SK-N-SH (cell line): Measurements from ENCODE around the gene KCNN3. TPM values are rescaled to one million over a fixed set of nuclear protein-coding genes. Genes with fewer than 3 reads are reported as not detected.

Experiments
- CTCF ChIA-PET: fragments of 300-600, 350-600 bp; formaldehyde crosslinking; extraction: SDS; loops from one replicate; lab custom pipeline; 2021; lab: Yijun Ruan, JAX
- POLR2A ChIA-PET: fragments of 350-600 bp; sonication (Branson Sonifier 250); formaldehyde crosslinking; extraction: SDS; loops from one replicate; lab custom pipeline; 2020; ENCODE audit warnings: antibody characterized with exemption, inconsistent platforms; lab: Yijun Ruan, JAX
- DNase-seq: peaks from one replicate; pipeline ENCODE4 v3.0.0; 2012
- H2AFZ ChIP-seq: fragments of 200-600 bp; sonication (generic); 2 replicates; pipeline ENCODE4 v1.8.1; 2016; ENCODE audit warnings: antibody characterized with exemption, mild to moderate bottlenecking, low read depth
- H3F3A ChIP-seq: fragments of 200-600 bp; sonication (generic); replicated peaks from 2 replicates; pipeline ENCODE3; 2016; ENCODE audit warnings: antibody characterized with exemption, mild to moderate bottlenecking; ENCODE audit not compliant: insufficient read depth
- H3K27ac ChIP-seq, 2 experiments: fragments of 200-500 bp in 1 of 2; fragments of 200-600 bp in 1 of 2; sonication (Bioruptor generic) in 1 of 2; sonication (generic), shearing (Covaris generic) in 1 of 2; 2 replicates each; pipeline versions ENCODE4 v1.5.1 to v1.6.1; 2014 to 2016; ENCODE audit warnings: low read depth in 2 of 2, inconsistent platforms in 1 of 2, low read length in 1 of 2, mild to moderate bottlenecking in 1 of 2, mixed read lengths in 1 of 2
- H3K27me3 ChIP-seq: fragments of 200-600 bp; sonication (generic), shearing (Covaris generic); 2 replicates; pipeline ENCODE4 v1.6.1; 2016; ENCODE audit warnings: mixed run types; ENCODE audit not compliant: insufficient read depth
- H3K36me3 ChIP-seq, 2 experiments: fragments of 200-500 bp in 1 of 2; fragments of 200-600 bp in 1 of 2; sonication (Bioruptor generic) in 1 of 2; sonication (generic) in 1 of 2; replicated peaks in 1 of 2; 2 replicates each; pipeline versions ENCODE3 to v1.5.1; 2014 to 2016; ENCODE audit warnings: low read length in 1 of 2, mild to moderate bottlenecking in 1 of 2; ENCODE audit not compliant: insufficient read depth in 2 of 2, control insufficient read depth in 1 of 2
- H3K4me1 ChIP-seq, 2 experiments: fragments of 200-500 bp in 1 of 2; fragments of 200-600 bp in 1 of 2; sonication (Bioruptor generic) in 1 of 2; sonication (generic), shearing (Covaris generic) in 1 of 2; 2 replicates each; pipeline versions ENCODE4 v1.5.1 to v1.6.1; 2014 to 2016; ENCODE audit warnings: low read depth in 1 of 2, low read length in 1 of 2, mixed run types in 1 of 2; ENCODE audit not compliant: insufficient read depth in 2 of 2, control insufficient read depth in 1 of 2
- H3K4me2 ChIP-seq: fragments of 200-600 bp; sonication (generic), shearing (Covaris generic); 2 replicates; pipeline ENCODE4 v1.6.1; 2017; ENCODE audit warnings: mixed run types
- H3K4me3 ChIP-seq, 2 experiments: fragments of 200-500 bp in 1 of 2; fragments of 200-600 bp in 1 of 2; sonication (Bioruptor generic) in 1 of 2; sonication (generic), shearing (Covaris generic) in 1 of 2; 2 replicates each; pipeline versions ENCODE4 v1.5.1 to v1.8.1; 2014 to 2016; ENCODE audit warnings: low read depth in 2 of 2, inconsistent platforms in 1 of 2, low read length in 1 of 2, mild to moderate bottlenecking in 1 of 2, mixed read lengths in 1 of 2, moderate library complexity in 1 of 2
- H3K79me2 ChIP-seq: fragments of 200-600 bp; sonication (generic); 2 replicates; pipeline ENCODE4 v1.8.1; 2017; ENCODE audit warnings: mild to moderate bottlenecking; ENCODE audit not compliant: insufficient read depth
- H3K9ac ChIP-seq: fragments of 200-600 bp; sonication (generic); 2 replicates; pipeline ENCODE4 v1.6.1; 2017; ENCODE audit warnings: mixed run types
- H3K9me2 ChIP-seq: fragments of 200-600 bp; sonication (generic); 2 replicates; pipeline ENCODE4 v1.6.1; 2017; ENCODE audit warnings: mixed run types
- H3K9me3 ChIP-seq: fragments of 200-600 bp; sonication (generic); 2 replicates; pipeline ENCODE4 v1.6.1; 2017; ENCODE audit warnings: mixed run types, mild to moderate bottlenecking, moderate library complexity
- H4K20me1 ChIP-seq: fragments of 200-600 bp; sonication (generic); 2 replicates; pipeline ENCODE4 v1.6.1; 2017; ENCODE audit warnings: mild to moderate bottlenecking, mixed run types; ENCODE audit not compliant: insufficient read depth
- EP300 ChIP-seq, 2 experiments: IDR thresholded peaks; 2 replicates each; pipeline versions ENCODE4 v1.4.0 to v1.6.1; 2012; ENCODE audit warnings: borderline replicate concordance in 1 of 2, low read depth in 1 of 2, low read length in 1 of 2
- EZH2phosphoT487 ChIP-seq: fragments of 200-600 bp; sonication (generic); IDR thresholded peaks from 2 replicates; pipeline ENCODE4 v1.6.1; 2017; ENCODE audit warnings: low read depth, mixed run types, mild to moderate bottlenecking, antibody characterized with exemption, moderate library complexity, borderline replicate concordance
- FOXJ3 ChIP-seq: sonication (generic); formaldehyde crosslinking; IDR thresholded peaks from 2 replicates; pipeline ENCODE4 v1.5.1; 2020; ENCODE audit warnings: mild to moderate bottlenecking, missing genetic modification reagents
- FOXM1 ChIP-seq: IDR thresholded peaks from 2 replicates; pipeline ENCODE4 v1.4.0; 2012; ENCODE audit warnings: low read depth, mild to moderate bottlenecking
- GABPA ChIP-seq: IDR thresholded peaks from 2 replicates; pipeline ENCODE4 v1.4.0; 2012; ENCODE audit warnings: low read depth, mild to moderate bottlenecking
- MEF2A ChIP-seq: IDR thresholded peaks from 2 replicates; pipeline ENCODE4 v1.4.0; 2012; ENCODE audit warnings: low read depth, borderline replicate concordance
- MXI1 ChIP-seq: IDR thresholded peaks from 2 replicates; pipeline ENCODE4 v1.6.1; 2012; ENCODE audit warnings: mild to moderate bottlenecking, low read depth, low read length, improper control_type of control experiment
- NRF1 ChIP-seq: IDR thresholded peaks from 2 replicates; pipeline ENCODE4 v1.6.1; 2012; ENCODE audit warnings: low read depth, mild to moderate bottlenecking, low read length
- RCOR1 ChIP-seq: fragments of 150-350 bp; IDR thresholded peaks from 2 replicates; pipeline ENCODE4 v1.6.1; 2017; ENCODE audit warnings: antibody characterized with exemption, low read length
- REST ChIP-seq: IDR thresholded peaks from 2 replicates; pipeline ENCODE4 v1.6.1; 2012; ENCODE audit warnings: mild to moderate bottlenecking, low read depth, low read length, moderate library complexity
- SIN3A ChIP-seq: IDR thresholded peaks from 2 replicates; pipeline ENCODE4 v1.6.1; 2012; ENCODE audit warnings: low read depth, mild to moderate bottlenecking, low read length, moderate library complexity, borderline replicate concordance
- SMC3 ChIP-seq: IDR thresholded peaks from 2 replicates; pipeline ENCODE4 v1.6.1; 2012; ENCODE audit warnings: low read depth, low read length, improper control_type of control experiment
- TAF1 ChIP-seq: IDR thresholded peaks from 2 replicates; pipeline ENCODE4 v1.6.1; 2012; ENCODE audit warnings: low read depth, mild to moderate bottlenecking, low read length, moderate library complexity, borderline replicate concordance
- TCF12 ChIP-seq: IDR thresholded peaks from 2 replicates; pipeline ENCODE4 v1.4.0; 2012
- TEAD4 ChIP-seq: IDR thresholded peaks from 2 replicates; pipeline ENCODE4 v1.4.0; 2012; ENCODE audit warnings: mild to moderate bottlenecking, borderline replicate concordance; ENCODE audit not compliant: insufficient read depth
- USF2 ChIP-seq: fragments of 150-350 bp; IDR thresholded peaks from 2 replicates; pipeline ENCODE4 v1.6.1; 2017; ENCODE audit warnings: antibody characterized with exemption, low read length, low read depth, borderline replicate concordance
- YY1 ChIP-seq: IDR thresholded peaks from 2 replicates; pipeline ENCODE4 v1.4.0; 2012; ENCODE audit warnings: low read depth, mild to moderate bottlenecking
- WGBS: methylation state at CpG from one replicate; pipeline ENCODE4 v1.1.6; 2017; ENCODE audit warnings: low lambda C conversion rate; 5-methylcytosine and 5-hydroxymethylcytosine counted together
- polyA plus RNA-seq, 3 experiments: library from polyadenylated mRNA; depleted of rRNA; stranded (reverse); fragments of >200 nt; gene quantifications; 2 replicates each; pipeline ENCODE4 v1.2.3, GENCODE V29; 2012
- TF ChIP-seq, protein P1 (sequence below): fragments of 200-600 bp; sonication (generic); IDR thresholded peaks from 2 replicates; pipeline ENCODE4 v1.6.1; 2017; ENCODE audit warnings: antibody characterized with exemption, mild to moderate bottlenecking, moderate library complexity
- TF ChIP-seq, protein P2 (sequence below): IDR thresholded peaks from 2 replicates; pipeline ENCODE4 v1.4.0; 2012; ENCODE audit warnings: low read depth, borderline replicate concordance

The KCNN3 gene
- polyA plus RNA-seq, 1 of the 3 experiments (the other 2 are of a cell fraction), result 0.16 TPM

DNA sequence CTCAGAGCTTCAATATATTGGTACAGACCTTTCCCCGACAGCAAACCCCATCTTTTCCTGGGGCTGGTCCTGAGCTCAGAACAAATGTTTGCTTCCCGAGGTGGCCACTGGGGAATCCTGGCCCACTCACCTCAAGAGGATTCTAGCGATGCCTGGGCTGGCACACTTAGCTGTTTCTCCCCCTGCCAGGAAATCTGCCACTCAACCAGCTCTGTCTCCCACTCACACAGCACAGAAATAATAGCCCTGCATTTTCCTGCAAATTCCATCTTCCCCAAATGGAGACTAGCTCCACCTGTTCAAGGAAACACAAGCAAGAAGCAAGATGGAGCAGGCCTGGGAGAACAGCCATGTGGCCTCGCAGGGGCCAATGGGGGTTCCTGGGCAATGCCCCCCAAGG is 21.1 kb downstream of the KCNN3 start:
- no peaks in the 10 kb centered on the region for H3K9me3 ChIP-seq
- no peak for DNase-seq
- H3K4me1 ChIP-seq, result peaks cover 7 to 46% of the 10 kb centered on the region in 2 experiments; a peak in 2 of 4 replicates
- CTCF ChIA-PET, result interaction anchor here (0.6 to 3.7 kb wide), 12 partner anchors 9 to 369 kb away, joined by 3 to 15 read pairs (median 3); partner anchors contain the start of genes KCNN3 and PMVK
- no peaks in the 10 kb centered on the region for H3K36me3 ChIP-seq
- TF ChIP-seq, protein P1, sequence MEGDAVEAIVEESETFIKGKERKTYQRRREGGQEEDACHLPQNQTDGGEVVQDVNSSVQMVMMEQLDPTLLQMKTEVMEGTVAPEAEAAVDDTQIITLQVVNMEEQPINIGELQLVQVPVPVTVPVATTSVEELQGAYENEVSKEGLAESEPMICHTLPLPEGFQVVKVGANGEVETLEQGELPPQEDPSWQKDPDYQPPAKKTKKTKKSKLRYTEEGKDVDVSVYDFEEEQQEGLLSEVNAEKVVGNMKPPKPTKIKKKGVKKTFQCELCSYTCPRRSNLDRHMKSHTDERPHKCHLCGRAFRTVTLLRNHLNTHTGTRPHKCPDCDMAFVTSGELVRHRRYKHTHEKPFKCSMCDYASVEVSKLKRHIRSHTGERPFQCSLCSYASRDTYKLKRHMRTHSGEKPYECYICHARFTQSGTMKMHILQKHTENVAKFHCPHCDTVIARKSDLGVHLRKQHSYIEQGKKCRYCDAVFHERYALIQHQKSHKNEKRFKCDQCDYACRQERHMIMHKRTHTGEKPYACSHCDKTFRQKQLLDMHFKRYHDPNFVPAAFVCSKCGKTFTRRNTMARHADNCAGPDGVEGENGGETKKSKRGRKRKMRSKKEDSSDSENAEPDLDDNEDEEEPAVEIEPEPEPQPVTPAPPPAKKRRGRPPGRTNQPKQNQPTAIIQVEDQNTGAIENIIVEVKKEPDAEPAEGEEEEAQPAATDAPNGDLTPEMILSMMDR, result no peak
- TF ChIP-seq MXI1 (no peak), EP300 (IDR thresholded peaks at IDR 0.05; ENCODE audit: borderline replicate concordance in 1 of 2, low read depth in 1 of 2, low read length in 1 of 2) (no peak), USF2 (no peak), YY1 (no peak), REST (no peak), SIN3A (no peak), GABPA (no peak), EZH2phosphoT487 (no peak), MEF2A (no peak), SMC3 (no peak), FOXM1 (no peak), RCOR1 (no peak), FOXJ3 (no peak), TEAD4 (no peak), TCF12 (no peak), TAF1 (no peak), NRF1 (no peak)
- TF ChIP-seq, protein P2, sequence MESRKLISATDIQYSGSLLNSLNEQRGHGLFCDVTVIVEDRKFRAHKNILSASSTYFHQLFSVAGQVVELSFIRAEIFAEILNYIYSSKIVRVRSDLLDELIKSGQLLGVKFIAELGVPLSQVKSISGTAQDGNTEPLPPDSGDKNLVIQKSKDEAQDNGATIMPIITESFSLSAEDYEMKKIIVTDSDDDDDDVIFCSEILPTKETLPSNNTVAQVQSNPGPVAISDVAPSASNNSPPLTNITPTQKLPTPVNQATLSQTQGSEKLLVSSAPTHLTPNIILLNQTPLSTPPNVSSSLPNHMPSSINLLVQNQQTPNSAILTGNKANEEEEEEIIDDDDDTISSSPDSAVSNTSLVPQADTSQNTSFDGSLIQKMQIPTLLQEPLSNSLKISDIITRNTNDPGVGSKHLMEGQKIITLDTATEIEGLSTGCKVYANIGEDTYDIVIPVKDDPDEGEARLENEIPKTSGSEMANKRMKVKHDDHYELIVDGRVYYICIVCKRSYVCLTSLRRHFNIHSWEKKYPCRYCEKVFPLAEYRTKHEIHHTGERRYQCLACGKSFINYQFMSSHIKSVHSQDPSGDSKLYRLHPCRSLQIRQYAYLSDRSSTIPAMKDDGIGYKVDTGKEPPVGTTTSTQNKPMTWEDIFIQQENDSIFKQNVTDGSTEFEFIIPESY, result no peak
- TF ChIP-seq, all 33 proteins: peak for 0
- H3K9me2 ChIP-seq, result no peaks in the 10 kb centered on the region
- H3F3A ChIP-seq, result no peaks in the 10 kb centered on the region
- H3K27me3 ChIP-seq, result no peaks in the 10 kb centered on the region
- no peak overlapping the region for H3K9ac ChIP-seq
- H4K20me1 ChIP-seq, result no peaks in the 10 kb centered on the region
- 88% methylated on average over 4 of the region's 4 CpGs for WGBS
- H3K79me2 ChIP-seq, result no peaks in the 10 kb centered on the region
- no peak overlapping the region for H3K27ac ChIP-seq
- H3K4me3 ChIP-seq, result no peak overlapping the region
- POLR2A ChIA-PET, result interaction anchor here (1.0 to 1.6 kb wide), 2 partner anchors 43 to 45 kb away, joined by 3 read pairs; no protein-coding TSS in a partner anchor
- no peak overlapping the region for H3K4me2 ChIP-seq
- no peak overlapping the region for H2AFZ ChIP-seq
